Smooth muscle cell of the brain vasculature (primary cell): Measurements from ENCODE around the gene CLCNKA.
"Not testable (repeated sequence)": the region's sequence is repeated elsewhere in the genome, so short reads cannot be mapped to it uniquely, and the experiment has no call there.

ENCODE experiments used
- DNase-seq: peaks from one replicate; pipeline ENCODE4 v3.0.0-alpha.2; 2012; ENCODE audit warnings: low read depth, low spot score

CLCNKA gene

DNA sequence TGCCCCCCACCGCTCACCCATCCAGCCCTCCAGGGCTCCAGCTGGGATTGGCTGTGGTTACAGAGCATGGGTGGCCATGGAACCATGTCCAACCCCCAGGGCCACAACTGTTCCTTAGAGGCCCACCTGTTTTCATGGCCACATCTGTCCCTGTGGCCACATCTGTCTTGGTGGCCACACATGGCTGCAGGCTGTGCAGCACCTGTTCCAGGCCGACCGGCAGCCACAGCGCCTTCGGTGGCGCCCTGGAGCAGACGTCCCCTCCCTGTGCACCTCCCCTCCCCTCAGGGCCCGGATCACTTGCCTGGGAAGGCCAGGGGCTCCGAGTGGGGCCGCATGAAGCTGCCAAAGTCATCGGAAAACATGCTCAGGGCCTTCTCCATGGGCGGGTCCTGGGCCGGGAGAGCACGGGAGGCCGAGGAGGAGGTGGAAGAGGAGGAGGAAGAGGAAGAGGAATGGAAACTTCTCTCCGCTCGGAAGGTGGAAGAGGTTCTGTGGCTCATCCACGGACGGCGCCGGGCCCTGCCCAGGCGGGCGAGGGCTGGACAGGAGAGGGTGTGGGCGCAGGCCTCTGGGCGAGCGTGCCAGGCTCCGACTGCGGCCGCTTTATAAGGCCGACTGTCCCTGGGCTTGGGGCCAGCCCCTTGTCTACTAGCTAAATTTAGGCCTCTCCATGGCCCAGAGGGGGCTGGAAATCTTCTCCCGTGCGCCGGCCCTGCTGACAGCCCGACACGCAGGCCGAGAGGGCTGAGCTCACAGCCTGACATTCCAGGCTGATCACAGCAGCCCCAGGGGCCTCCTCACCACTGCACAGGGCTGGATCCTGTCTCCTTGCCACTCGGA, 4.2 kb upstream of the CLCNKA start, which contains the start of gene HSPB7:
Gene HSPB7 (minus strand): TSS at position 583 of the 843 bp plus-strand sequence. CDS start 80 bp downstream, at position 503.
- no peak for DNase-seq

DNA sequence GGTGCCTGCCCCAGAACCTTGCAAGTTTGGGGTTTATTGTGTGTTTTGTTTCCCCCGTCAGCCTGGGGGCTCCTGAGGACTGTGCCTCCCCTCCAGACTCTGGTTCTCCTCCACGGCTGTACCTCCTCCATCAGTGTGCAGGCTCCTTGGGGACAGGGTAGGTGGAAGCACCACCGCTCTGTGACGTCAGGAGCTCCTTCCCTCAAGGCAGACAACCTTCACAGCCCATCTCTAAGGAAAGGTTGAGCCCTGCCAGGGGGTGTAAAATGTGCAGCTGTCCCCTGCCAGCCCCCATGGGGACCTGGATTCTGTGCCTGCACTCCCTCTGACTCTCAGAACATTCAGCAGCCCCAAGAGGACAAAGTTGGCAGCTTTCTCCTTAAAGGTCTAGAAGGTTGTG, 3.5 kb upstream of the CLCNKA start:
- no peak for DNase-seq

DNA sequence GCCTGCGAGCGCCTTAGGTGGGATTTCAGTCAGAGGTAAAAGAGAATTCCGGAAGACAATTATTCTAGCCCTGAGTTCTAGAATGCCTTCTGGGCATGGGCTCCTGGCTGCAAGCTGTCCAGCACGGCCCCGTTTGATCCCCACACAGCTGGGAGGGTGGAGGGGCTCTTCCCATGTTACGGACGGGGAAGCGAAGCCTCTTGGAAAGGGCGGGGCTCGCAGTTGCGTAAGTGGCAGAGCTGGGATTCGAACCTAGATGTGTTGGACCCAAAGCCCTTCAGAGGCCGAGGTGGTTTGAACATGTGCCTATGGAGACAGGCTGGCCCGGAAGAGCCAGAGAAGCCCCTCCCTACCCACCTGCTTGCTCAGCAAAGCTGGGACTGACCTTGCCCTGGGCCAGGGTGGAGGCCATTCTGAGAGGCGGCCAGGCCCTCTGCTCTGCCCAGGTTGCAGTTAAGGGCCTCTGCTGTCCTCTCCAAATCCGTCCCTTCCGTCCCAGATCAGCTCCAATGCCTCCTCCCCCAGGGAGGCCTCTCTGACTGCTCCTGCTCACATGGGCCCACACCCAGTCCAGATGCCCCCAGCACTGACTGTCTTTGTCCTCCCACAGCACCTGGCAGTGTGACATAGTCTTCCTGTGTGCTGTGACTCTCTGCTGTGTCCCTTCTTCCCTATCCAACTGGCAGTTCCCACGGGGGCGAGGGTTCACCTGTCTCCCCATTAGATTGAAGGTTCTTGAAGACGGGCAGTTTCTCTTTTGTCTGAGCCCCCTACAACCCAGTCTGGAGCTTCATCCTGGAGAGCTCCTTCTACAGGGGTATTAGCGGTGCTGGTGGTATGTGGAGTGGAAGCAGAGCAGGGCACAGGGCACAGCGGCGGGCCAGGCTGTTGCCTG, 2.8 kb upstream of the CLCNKA start:
- no peak for DNase-seq

DNA sequence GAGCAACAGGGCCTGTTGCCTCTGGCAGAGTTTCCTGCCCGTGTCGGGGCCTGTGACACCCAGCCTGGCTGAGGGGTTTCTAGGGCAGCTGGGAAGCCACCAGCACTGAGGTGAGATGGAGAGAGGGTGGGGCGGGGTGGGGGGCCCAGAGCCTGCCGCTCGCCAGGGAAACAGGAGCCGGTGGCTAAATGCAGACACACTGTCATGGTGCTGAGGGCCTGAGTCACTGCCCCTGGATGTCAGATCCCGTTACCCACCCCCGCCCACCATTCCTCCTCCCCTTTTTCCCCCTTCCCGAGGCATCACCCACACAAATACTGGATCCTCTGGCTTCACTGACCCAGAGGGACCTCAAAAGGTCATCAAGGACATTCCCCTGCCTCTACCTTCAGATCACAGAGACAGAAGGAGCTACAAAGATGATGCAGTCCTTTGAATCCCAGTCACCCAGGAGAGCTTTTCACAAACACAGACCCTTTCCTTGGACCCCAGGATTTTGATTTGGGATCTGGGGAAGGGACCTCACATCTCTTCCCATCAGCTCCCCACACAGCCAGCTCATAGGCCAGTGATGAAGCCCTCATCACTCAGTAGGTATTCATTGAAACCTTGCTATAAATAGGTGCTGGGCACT, 2.1 kb upstream of the CLCNKA start:
- no peak for DNase-seq

DNA sequence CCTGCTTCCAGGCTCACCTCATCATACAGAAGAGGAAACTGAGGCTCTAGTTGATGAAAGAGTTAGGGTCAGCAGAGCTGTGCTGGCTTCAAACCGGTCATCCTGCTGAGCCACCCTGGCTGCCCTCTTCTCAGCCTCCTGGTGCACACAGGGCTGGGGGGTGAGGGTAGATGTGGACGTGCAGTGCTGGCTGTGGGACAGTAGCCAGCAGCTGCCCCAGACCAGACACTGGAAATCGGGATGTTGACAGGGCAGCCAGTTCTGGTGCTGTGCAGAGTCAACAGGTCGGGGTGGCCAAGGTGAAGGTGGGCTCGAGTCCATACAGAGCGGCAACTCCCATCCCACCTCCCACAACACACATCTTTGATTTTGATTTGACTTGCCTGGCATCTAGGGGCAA, 1.5 kb upstream of the CLCNKA start:
- DNase-seq: no peak

DNA sequence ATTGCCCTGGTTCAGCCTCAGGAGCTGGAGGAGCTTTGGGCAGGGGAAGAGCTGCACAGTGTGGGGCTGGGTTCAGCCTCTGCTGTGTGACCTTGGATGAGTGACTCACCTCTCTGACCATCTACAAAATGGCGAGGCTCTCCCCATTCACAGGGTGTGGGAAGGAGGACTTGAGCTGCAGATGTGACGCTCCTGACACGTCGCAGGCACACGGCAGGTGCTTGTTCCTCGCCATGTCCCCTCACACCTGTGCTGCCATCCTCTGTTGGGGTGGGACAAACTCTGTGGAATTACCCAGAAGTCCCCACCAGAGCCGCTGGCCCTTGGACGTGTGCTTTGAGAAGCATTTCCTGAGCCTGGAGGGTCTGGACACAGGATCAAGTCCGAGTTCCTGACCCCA, 958 bp upstream of the CLCNKA start:
- DNase-seq: not testable (repeated sequence)

DNA sequence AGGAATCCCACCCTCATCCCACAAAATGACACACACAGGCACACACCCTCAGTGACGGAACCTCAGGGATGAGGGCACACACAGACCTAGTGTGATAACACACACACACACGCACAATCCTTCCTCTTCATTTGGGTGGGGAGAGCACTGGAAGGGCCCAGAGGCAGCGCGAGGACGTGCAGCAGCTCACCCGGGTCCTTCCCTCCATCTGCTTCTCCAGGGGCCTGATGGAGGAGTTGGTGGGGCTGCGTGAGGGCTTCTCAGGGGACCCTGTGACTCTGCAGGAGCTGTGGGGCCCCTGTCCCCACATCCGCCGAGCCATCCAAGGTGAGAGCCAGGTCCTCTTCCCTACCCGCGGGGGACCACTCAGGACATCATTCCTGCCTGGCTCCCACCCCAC, 557 bp downstream of the CLCNKA start:
- no peak for DNase-seq

DNA sequence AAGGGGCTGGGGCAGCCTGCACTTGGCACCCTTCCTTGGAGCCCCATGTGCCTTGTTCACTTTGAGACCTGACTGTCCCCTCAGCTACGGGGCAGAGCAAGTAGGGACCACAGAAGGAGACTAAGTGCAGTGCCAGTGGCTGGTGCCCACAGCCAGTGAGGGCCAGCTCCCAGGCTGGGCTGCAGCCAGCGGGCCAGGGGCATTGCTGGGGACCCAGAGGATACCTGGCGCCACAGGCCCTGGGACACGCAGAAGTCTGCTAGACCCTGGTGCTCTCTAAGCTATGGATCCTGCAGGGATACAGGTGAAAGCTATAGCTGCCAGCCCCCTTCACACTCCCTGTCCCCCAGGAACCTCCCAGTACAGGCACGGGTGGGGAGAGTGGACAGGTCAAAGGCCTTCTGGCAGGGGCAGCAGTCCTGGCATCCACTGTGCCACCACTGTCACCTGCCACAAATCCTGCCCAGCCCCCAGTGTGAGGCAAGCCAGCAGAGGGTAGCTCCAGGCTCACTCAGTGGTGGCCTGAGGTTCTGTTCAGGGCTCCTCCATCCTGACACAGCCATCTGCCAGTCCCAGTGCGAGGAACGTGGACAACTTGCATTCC, 1.3 kb downstream of the CLCNKA start:
- DNase-seq: no peak

DNA sequence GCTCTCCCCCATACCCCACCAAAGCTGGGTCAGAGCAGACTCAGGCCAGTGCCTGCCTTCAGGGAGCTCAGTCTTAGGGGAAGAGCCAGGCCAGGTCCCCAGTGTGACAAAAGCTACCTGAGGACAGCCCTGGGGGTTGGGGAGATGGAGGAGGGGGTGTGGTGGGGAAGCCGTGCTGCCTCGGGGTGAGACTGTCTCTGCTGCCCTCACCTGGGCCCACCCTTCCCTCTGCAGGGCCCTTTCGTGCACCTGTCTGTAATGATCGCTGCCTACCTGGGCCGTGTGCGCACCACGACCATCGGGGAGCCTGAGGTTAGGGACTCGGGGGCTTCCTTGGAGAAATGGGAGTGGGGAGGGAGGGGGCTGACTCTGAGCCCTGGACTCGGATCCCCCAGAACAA, 4.5 kb downstream of the CLCNKA start:
- not testable (repeated sequence) for DNase-seq

DNA sequence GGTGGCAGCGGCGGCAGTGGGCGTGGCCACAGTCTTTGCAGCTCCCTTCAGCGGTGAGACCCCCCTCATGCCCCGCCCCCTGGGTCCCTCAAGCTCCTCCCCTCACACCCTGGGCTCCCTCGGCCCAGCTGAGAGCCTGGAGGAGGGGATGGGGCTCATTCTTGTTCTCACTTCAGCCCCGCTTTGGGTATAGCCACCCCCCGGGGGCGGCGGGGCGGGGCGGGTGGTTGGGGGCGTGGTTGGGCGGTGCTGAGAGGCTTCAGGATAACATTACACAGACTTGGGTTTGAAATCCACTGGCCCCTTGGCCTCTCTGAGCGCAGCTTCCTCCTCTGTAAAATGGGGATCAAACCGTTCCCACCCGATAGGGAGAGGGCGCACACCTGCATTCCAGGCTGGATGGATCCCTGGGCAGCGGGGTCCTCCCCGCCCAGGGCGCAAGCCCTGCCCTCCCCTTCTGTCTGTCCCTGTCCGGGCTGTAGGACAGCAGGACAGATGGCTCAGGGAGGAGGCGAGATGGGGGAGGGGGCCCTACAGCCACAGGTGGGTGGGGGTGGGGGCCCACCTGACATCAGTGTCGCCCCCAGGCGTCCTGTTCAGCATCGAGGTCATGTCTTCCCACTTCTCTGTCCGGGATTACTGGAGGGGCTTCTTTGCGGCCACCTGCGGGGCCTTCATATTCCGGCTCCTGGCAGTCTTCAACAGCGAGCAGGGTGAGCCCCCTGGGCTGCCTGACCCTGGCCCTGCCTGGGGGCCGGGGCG, 5.1 kb downstream of the CLCNKA start:
- no peak for DNase-seq

DNA sequence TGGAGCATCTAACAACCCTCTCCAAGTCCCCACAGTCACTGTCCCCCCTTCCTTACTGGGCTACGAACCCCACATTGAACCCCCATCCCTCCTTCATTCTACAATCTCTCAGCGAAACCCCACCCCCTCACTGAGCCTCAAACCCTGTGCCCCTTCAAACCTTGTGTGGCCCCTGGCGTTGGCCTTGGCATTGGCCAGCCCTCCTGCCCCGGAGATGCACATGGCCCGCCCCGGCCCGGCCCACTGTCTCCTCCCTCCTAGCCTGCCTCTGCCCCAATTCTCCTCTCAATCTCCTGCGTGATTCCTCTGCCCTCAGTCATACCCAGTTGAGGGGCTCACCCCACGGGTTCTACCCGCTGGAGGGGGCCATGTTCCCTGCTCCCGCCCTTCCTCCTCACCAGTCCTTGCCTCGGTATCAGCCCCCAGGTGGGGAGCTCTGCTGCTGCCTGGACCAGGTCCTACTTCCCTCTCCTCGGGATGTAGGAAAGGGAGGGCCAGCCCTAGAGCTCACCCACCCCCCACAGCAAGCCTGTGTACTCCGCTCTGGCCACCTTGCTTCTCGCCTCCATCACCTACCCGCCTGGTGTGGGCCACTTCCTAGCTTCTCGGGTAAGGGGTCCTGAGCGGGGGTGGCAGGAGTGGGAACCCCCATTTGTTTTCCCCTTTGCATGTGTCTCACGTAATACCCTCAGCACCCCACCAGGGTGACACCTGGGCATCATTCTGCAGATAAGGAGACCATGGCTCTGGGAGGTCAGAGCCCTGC, 6.6 kb downstream of the CLCNKA start:
- no peak for DNase-seq

DNA sequence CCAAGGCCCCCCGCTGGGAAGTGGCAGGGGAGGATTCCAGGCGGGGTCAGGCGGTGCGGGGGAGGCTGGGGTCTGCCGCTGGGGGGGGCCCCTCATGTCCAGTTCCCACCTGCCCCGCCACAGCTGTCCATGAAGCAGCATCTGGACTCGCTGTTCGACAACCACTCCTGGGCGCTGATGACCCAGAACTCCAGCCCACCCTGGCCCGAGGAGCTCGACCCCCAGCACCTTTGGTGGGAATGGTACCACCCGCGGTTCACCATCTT, 7.1 kb downstream of the CLCNKA start:
- not testable (repeated sequence) for DNase-seq

DNA sequence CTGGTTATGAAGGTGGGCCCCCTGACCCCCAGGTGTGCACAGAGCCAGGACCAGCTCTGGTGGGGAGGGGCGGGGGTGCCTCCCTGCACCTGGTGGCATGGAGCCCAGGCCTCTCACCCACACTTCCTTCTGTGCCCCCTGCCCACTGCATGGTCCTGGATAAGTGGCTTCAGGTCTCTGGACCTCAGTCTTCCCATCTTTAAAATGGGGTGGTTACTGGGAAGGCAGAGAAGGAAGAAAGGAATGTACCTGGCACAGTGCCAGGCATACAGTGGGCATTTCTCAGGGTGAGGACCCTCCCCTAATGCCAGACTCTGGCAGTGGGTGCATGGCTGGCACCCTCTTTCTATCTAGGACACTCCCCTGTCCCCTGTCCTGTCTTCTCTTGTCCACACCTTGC, 7.5 kb downstream of the CLCNKA start:
- no peak for DNase-seq

DNA sequence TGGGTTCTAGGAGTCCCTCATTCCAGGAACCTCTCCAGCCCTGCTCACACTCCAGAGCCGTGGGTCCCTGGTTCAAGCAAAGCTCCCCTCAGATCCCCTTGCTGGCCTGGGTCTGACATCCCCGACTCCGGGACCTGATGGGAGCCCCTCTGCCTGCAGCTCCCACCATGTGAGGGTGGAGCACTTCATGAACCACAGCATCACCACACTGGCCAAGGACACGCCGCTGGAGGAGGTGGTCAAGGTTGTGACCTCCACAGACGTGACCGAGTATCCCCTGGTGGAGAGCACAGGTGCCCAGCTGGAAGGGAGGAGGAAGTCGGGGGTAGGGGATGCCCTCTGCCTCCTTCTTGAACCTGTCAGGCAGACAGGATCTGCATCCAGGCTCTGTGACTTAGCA, 9.7 kb downstream of the CLCNKA start:
- no peak for DNase-seq

DNA sequence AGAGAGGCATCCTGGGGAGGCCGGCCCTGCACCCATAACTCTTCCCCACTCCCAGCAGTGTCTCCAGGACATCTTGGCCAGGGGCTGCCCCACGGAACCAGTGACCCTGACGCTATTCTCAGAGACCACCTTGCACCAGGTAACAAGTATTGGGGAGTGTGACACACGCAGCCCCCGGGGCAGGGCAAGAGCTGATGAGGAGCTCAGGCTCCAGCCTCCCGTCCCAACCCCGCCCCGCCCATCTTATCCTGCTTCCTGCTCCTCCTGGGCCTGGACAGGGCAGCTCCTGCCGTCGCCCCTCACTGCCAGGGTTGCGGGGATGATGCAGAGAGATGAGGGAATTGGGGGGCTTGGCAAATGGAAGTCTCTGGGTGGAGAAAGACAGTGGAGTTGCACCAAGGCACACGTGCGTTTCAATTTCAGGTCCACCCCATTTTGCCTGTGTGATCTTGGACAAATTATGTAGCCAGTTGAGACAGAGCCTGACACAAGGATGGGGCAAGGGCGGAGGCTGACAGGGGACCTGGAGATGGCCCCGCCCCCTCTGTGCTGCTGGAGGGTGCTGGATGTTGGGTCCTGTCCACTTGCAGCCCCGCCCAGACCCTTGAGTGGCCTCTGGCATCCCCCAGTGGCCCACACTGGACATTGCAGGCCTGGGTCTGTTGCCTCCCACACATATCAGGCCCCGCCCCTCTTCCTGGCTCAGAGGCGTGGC, 10.7 kb downstream of the CLCNKA start:
- peak; percentile 67 for DNase-seq

DNA sequence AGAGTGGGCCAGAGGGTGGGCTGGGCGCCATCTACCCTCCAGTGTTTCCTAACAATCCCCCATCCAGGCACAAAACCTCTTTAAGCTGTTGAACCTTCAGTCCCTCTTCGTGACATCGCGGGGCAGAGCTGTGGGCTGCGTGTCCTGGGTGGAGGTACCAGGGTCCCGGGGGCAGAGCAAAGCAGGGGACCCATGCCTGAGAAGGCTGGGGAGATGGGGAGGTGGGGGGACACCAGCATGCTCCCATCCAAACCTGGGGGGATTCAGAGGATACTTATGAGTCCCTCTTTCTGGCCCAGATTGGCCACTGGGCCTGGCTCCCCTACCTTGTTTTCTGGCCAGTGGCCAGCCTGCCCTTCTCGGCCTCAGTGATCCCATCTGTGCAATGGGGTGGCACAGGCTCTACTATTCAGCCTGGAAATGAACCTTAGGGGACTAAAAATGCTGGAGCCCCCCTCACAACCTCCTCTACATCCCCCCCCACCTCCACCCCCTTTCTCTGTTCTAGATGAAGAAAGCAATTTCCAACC, 11.3 kb downstream of the CLCNKA start:
- not testable (repeated sequence) for DNase-seq

DNA sequence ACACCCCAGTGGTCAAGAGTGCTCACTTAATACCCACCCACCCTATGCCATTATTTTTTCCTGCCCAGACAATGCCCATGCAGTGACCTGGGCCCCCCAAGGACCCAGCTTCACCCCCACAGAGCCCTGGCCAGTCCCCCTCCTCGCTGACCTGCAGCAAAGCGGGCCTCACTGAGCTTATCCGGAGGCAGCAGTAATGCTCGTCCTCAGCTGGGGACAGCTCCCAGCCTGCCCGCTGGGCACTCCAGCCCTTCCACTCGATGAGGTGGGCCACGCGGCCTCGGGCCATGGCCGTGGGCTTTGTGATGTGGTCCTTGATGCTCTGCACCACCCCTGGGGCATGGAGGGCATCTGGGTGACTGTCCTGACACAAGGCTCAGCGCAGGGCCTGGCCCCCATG, 14.6 kb downstream of the CLCNKA start:
- DNase-seq: not testable (repeated sequence)

DNA sequence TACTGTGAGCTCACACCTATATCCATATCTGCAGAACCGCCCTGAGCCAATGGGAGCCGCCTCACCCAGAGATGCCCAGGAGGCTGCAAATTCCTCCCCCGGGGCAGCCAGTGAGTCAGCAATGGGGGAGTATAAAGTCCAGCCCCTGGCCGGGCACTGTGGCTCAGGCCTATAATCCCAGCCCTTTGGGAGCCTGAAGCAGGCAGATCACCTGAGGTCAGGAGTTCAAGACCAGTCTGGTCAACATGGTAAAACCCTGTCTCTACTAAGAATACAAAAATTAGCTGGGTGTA, 16.7 kb downstream of the CLCNKA start:
- no peak for DNase-seq

DNA sequence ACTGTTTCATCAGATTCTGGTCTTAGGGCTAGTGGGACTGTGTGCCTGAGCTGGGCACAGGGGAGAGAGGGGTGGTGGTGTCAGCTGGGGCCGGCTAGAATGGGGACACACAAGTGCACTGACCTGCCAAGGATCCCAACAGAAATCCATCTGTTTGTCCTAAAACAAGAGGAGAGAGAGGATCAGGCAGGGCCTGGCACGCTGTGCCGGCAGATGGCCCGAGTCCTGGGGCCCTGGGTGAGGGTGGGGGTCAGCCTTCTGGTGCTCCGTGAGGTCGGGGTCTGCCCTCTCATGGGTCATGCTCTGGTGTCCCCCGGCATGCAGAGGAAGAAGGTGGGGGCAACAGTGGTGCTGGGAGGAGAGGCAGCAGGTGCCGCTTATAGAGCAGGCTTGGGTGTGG, 18.0 kb downstream of the CLCNKA start:
- not testable (repeated sequence) for DNase-seq

DNA sequence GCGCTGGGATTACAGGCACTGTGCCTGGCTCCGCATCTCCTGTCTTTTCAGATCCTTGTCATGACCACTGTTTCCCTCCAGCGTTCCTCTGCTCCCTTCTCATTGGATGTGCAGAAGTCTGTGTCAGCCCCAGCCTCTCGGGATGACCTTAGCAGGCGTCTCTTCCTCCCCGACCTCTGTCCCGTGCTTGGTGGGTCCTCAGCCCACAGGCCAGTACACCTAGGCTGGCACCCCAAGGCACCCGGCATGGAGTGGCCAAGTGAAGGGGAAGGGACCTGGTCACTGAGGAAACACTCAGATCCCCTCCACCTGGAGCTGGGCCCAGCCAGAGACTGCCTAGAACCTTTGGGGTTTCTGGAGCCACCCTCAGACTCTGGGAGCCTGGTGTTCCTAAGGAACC, 19.4 kb downstream of the CLCNKA start:
- DNase-seq: no peak
